Measurements from ENCODE around the gene PTGES3.

GRCh38 chr12:56628671-56629458 lies 59.2 kb downstream of the PTGES3 start:
- TF ChIP-seq, protein P1, sequence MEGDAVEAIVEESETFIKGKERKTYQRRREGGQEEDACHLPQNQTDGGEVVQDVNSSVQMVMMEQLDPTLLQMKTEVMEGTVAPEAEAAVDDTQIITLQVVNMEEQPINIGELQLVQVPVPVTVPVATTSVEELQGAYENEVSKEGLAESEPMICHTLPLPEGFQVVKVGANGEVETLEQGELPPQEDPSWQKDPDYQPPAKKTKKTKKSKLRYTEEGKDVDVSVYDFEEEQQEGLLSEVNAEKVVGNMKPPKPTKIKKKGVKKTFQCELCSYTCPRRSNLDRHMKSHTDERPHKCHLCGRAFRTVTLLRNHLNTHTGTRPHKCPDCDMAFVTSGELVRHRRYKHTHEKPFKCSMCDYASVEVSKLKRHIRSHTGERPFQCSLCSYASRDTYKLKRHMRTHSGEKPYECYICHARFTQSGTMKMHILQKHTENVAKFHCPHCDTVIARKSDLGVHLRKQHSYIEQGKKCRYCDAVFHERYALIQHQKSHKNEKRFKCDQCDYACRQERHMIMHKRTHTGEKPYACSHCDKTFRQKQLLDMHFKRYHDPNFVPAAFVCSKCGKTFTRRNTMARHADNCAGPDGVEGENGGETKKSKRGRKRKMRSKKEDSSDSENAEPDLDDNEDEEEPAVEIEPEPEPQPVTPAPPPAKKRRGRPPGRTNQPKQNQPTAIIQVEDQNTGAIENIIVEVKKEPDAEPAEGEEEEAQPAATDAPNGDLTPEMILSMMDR (IDR thresholded peaks at IDR 0.05 in 4 of 5, conservative IDR thresholded peaks at IDR 0.05 in 1 of 5) = no peak
- peak; percentile 26 to 36 for TF ChIP-seq POLR2A (IDR thresholded peaks at IDR 0.05)
